ENCODE results near the gene ADH6. TPM values are rescaled to one million over a fixed set of nuclear protein-coding genes. Genes with fewer than 3 reads are reported as not detected.

ADH6 gene
- total and polyA plus RNA-seq, 2 of the 13 experiments (the other 11 are each of a cell fraction or from before 2014, with no cell fraction given) = 39.8 to 73.9 TPM

DNA sequence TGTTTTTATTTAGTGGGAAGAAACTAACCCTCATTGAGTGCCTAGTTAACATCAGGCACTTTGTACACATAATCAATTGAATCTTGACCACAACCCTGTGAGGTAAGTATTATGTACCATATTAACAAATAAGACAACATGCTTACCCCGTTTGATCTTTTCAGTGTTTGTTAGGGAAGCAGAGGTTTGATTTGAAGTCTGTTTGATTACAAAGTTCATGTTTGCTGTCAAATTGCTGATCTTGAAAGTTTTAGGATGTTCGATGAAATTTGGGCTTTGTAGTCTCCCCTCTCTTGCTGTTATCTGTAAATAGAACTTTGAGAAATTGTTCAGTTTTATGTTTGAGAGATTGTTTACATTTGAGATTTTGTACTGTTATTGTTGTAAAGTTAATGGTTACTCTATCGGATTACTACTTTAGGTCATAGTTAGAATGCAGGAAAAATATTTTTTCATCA is 61.5 kb downstream of the ADH6 start (continued):
- TF ChIP-seq ZNF790 (CRISPR knock-in tag; IDR thresholded peaks at IDR 0.05; ENCODE audit: borderline replicate concordance) (no peak), U2AF1 (optimal IDR thresholded peaks at IDR 0.05; ENCODE audit: low read depth, low read length) (no peak), SP1 (IDR thresholded peaks at IDR 0.05) (no peak), SP1 (CRISPR knock-in tag; IDR thresholded peaks at IDR 0.05) (0 out of 2 replicates have a peak, but pooled peaks have one; percentile 24), ATAD3A (CRISPR knock-in tag; IDR thresholded peaks at IDR 0.05) (no peak), ZNF780A (CRISPR knock-in tag; IDR thresholded peaks at IDR 0.05) (no peak), NPAS2 (CRISPR knock-in tag; IDR thresholded peaks at IDR 0.05; ENCODE audit: borderline replicate concordance) (no peak), TBX3 (IDR thresholded peaks at IDR 0.05; ENCODE audit: borderline replicate concordance) (peak; percentile 100), POLR2G (IDR thresholded peaks at IDR 0.05; ENCODE audit: low read depth, low read length) (no peak), HNRNPH1 (optimal IDR thresholded peaks at IDR 0.05; ENCODE audit: low read depth, low read length) (no peak), ZFY (CRISPR knock-in tag; IDR thresholded peaks at IDR 0.05) (no peak), DMAP1 (CRISPR knock-in tag; IDR thresholded peaks at IDR 0.05) (peak; percentile 55; the same call in 1 of the 2 replicates), JUNB (CRISPR knock-in tag; IDR thresholded peaks at IDR 0.05; ENCODE audit: borderline replicate concordance) (peak; percentile 70; the same call in 1 of the 2 replicates), CCDC6 (CRISPR knock-in tag; IDR thresholded peaks at IDR 0.05) (no peak), MEIS1 (CRISPR knock-in tag; IDR thresholded peaks at IDR 0.05; ENCODE audit: borderline replicate concordance) (peak; percentile 94; the same call in 1 of the 2 replicates), TRIM24 (CRISPR knock-in tag; IDR thresholded peaks at IDR 0.05) (no peak), MBD4 (IDR thresholded peaks at IDR 0.05; ENCODE audit: borderline replicate concordance, low read length) (peak; percentile 100), ZBTB7B (CRISPR knock-in tag; IDR thresholded peaks at IDR 0.05) (peak; percentile 60; the same call in 1 of the 2 replicates), PCBP1 (IDR thresholded peaks at IDR 0.05; ENCODE audit: borderline replicate concordance, low read depth, low read length) (no peak)
- TF ChIP-seq, protein P1, sequence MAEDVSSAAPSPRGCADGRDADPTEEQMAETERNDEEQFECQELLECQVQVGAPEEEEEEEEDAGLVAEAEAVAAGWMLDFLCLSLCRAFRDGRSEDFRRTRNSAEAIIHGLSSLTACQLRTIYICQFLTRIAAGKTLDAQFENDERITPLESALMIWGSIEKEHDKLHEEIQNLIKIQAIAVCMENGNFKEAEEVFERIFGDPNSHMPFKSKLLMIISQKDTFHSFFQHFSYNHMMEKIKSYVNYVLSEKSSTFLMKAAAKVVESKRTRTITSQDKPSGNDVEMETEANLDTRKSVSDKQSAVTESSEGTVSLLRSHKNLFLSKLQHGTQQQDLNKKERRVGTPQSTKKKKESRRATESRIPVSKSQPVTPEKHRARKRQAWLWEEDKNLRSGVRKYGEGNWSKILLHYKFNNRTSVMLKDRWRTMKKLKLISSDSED (CRISPR knock-in tag; IDR thresholded peaks at IDR 0.05) = no peak
- TF ChIP-seq, protein P2, sequence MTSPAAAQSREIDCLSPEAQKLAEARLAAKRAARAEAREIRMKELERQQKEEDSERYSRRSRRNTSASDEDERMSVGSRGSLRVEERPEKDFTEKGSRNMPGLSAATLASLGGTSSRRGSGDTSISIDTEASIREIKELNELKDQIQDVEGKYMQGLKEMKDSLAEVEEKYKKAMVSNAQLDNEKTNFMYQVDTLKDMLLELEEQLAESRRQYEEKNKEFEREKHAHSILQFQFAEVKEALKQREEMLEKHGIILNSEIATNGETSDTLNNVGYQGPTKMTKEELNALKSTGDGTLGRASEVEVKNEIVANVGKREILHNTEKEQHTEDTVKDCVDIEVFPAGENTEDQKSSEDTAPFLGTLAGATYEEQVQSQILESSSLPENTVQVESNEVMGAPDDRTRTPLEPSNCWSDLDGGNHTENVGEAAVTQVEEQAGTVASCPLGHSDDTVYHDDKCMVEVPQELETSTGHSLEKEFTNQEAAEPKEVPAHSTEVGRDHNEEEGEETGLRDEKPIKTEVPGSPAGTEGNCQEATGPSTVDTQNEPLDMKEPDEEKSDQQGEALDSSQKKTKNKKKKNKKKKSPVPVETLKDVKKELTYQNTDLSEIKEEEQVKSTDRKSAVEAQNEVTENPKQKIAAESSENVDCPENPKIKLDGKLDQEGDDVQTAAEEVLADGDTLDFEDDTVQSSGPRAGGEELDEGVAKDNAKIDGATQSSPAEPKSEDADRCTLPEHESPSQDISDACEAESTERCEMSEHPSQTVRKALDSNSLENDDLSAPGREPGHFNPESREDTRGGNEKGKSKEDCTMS (CRISPR knock-in tag; conservative IDR thresholded peaks at IDR 0.05) = no peak
- TF ChIP-seq, protein P3, sequence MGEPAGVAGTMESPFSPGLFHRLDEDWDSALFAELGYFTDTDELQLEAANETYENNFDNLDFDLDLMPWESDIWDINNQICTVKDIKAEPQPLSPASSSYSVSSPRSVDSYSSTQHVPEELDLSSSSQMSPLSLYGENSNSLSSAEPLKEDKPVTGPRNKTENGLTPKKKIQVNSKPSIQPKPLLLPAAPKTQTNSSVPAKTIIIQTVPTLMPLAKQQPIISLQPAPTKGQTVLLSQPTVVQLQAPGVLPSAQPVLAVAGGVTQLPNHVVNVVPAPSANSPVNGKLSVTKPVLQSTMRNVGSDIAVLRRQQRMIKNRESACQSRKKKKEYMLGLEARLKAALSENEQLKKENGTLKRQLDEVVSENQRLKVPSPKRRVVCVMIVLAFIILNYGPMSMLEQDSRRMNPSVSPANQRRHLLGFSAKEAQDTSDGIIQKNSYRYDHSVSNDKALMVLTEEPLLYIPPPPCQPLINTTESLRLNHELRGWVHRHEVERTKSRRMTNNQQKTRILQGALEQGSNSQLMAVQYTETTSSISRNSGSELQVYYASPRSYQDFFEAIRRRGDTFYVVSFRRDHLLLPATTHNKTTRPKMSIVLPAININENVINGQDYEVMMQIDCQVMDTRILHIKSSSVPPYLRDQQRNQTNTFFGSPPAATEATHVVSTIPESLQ (CRISPR knock-in tag; conservative IDR thresholded peaks at IDR 0.05) = 0 out of 2 replicates have a peak, but pooled peaks have one; percentile 28
- TF ChIP-seq, protein P4, sequence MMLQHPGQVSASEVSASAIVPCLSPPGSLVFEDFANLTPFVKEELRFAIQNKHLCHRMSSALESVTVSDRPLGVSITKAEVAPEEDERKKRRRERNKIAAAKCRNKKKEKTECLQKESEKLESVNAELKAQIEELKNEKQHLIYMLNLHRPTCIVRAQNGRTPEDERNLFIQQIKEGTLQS (CRISPR knock-in tag; IDR thresholded peaks at IDR 0.05) = peak; percentile 71

Measured in HepG2 (cell line).